ENCODE data around the gene ATP13A2.

GRCh38 chr1:16981269-16981849 is 30.4 kb downstream of the ATP13A2 start:
- TF ChIP-seq CTCF (IDR thresholded peaks at IDR 0.05) (no peak), POLR2A (IDR thresholded peaks at IDR 0.05) (no peak)
